Forelimb muscle (tissue), 1 donor: ENCODE results near the gene FMNL1. TPM values are rescaled to one million over a fixed set of nuclear protein-coding genes. Genes with fewer than 3 reads are reported as not detected.

Source experiments
- polyA plus RNA-seq: library from polyadenylated mRNA; unstranded; fragments of 120-200 nt; gene quantifications from one replicate; pipeline ENCODE4 v1.2.1, GENCODE V29; 2013; ENCODE audit not compliant: insufficient read length

FMNL1 gene
- polyA plus RNA-seq, 1 donor = 4.4 TPM

Other genes with a start within 250 kb of the FMNL1 start
- 28.6 TPM for gene DCAKD, start 170.3 kb upstream of the FMNL1 start, polyA plus RNA-seq
- gene NMT1, start 160.6 kb upstream of the FMNL1 start, polyA plus RNA-seq = 37.3 TPM
- 33.6 TPM for gene PLCD3, start 89.4 kb upstream of the FMNL1 start, polyA plus RNA-seq
- gene ACBD4, start 86.2 kb upstream of the FMNL1 start, polyA plus RNA-seq = 4.9 TPM
- 22.1 TPM for gene HEXIM1, start 73.4 kb upstream of the FMNL1 start, polyA plus RNA-seq
- 6.7 TPM for gene HEXIM2, start 60.0 kb upstream of the FMNL1 start, polyA plus RNA-seq
- gene SPATA32, start 40.2 kb downstream of the FMNL1 start, polyA plus RNA-seq = 0.11 TPM
- gene MAP3K14, start 95.1 kb downstream of the FMNL1 start, polyA plus RNA-seq = 8.4 TPM
- gene ARHGAP27, start 211.0 kb downstream of the FMNL1 start, polyA plus RNA-seq = 10.0 TPM